Activated CD4-positive, alpha-beta T cell treated with anti-CD3 and anti-CD28 coated beads, Interleukin-2, amount 50 U/mL, for 48 hours (primary cell): Measurements from ENCODE around the gene LENEP.
"Not testable (repeated sequence)": the region's sequence is repeated elsewhere in the genome, so short reads cannot be mapped to it uniquely, and the experiment has no call there.

Experiments
- DNase-seq, 2 experiments: peaks; one replicate each; pipeline ENCODE4 v3.0.0-alpha.2; 2020

The LENEP gene

DNA sequence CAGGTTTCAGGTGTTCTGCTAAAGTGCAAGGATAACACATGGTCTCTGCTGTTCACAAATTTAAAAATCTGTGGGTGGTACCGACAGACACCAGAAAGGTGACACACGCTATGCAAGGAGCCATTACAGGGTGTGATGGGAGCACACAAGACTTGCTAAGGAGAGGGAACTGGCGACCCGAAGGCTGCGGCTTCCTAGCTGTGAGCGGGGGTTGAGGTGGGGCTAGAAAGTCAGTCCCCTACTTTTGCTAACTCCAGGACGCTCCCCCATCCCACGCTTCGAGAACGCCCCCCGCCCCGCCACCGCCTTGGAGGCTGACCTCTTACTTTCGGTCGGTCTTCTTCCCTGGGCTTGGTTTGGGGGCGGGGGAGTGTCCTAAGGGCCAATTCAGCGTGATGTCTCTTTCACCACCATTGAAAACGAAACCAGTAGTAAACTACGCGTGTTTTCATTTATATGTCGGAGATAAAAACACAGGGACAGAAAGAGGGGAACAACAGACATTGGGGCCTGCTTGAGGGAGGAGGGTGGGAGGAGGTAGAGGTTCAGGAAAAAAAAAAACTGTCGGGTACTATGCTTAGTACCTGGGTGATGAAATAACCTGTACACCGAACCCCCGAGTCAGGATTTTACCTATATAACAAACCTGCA, 17.9 kb upstream of the LENEP start:
- peak; percentile 70 to 78 for DNase-seq

DNA sequence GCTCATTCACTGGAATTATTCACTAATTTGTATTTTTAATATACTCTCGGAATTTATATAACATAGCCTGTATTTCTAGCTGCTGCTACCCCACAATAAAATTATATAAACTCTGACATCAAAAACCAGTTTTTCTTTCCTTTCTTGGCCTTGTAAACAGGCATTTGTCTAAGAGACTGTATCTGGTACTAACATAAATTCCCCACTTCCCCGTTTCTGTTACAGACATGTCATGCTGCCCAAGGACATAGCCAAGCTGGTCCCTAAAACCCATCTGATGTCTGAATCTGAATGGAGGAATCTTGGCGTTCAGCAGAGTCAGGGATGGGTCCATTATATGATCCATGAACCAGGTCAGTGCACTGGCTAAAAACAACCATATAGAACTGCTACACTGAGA, 15.6 kb upstream of the LENEP start:
- not testable (repeated sequence) for DNase-seq

GRCh38 chr1:154978360-154978759, 15.0 kb upstream of the LENEP start:
- no peak for DNase-seq

DNA sequence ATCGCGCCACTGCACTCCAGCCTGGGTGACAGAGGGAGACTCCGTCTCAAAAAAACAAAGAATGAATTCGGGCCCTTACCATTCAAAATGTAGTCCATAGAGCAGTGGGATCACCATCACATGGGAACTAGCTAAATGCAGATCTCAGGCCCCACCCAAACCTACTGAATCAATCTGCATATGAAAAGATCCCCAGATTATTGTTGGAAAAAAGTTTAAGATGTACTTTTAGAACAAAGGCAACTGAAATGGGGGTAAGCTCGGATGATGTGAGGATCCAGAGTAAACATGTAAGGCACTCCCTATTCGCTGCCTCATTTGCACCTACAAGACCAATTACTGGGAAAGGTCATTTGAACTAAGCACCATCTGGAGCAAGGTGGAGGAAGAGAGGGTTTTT, 11.0 kb upstream of the LENEP start:
- DNase-seq = no peak

DNA sequence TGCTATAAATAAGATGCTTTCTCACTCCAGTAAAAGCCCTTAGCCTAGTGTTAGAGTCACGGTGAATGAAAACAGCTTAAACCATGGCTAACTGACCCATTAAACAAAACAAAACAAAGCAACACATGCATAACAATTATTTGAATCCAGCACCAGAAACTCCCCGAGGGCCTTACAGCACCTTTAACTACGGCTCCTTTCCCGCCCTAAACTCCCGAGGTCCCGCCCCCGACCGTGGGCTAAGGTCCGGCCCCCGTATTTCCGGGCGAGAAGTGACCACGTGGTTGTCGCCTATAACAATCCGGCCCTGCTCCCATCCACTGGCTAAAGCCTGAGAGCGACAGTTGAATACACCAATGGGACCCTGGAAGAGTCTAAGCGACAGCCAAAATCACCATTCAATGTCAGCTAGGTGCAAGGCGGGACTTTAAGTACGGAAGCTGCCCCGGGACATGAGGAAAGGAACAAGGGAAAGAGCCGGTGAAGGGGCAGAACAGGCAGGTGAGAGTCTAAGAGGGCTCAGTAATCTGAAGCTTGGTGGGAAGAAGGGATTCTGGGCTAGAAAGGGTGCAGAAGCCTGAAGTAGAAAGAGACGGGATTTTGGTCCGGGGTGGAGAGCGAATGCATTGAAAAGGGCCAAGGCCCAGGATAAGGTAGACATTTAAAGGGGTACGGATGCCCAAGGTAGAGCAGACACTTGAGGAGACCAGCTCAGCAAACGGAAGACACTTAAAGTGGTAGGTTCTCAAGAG, 10.3 kb upstream of the LENEP start, which contains the start of gene FLAD1:
Gene FLAD1, plus strand, starts transcription at position 448 of the 752 bp plus-strand sequence. CDS start 351 bp downstream, outside the sequence.
- peak; percentile 96 to 97 for DNase-seq

GRCh38 chr1:154983776-154984466, 9.5 kb upstream of the LENEP start:
- peak in 1 of 2 experiments; percentile 25 for DNase-seq

GRCh38 chr1:154986736-154987135, 6.7 kb upstream of the LENEP start:
- not testable (repeated sequence) for DNase-seq

GRCh38 chr1:154987326-154987725, 6.1 kb upstream of the LENEP start:
- DNase-seq = no peak

GRCh38 chr1:154988058-154988954, 5.1 kb upstream of the LENEP start:
- no peak for DNase-seq

DNA sequence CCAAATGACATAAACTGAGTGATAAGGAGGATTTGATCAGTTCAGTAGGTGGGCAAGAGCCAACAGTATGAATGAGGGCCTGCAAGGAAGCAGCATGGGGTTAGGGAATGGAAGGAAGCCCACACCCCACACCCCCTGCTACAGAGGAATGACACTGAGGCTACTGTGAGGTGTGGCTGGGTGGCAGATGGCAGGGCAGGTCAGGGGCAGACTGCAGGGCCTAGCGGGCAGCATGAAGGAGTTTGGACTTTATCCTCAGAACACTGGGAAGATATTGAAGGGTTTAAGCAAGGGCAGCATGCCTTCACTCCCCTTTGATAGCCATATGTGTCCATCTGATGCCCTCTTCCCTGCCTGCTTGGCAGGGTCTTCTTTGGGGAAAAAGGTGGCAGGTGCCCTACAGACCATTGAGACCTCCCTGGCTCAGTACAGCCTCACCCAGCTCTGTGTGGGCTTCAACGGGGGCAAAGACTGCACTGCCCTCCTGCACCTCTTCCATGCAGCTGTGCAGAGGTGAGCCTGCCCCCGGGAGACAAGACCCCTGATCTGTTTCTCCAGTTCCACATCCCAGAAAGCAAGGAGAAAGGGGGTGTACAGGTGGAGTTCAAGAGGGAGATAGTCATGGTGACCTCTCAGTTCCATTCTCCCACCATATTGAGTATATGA, 4.1 kb upstream of the LENEP start:
- no peak for DNase-seq

- no peak for DNase-seq
These were observed 3.1 kb upstream of the LENEP start for GRCh38 chr1:154990276-154990675.

GRCh38 chr1:154992721-154993571, 440 bp upstream of the LENEP start:
- peak in 1 of 2 experiments; percentile 15 for DNase-seq

DNA sequence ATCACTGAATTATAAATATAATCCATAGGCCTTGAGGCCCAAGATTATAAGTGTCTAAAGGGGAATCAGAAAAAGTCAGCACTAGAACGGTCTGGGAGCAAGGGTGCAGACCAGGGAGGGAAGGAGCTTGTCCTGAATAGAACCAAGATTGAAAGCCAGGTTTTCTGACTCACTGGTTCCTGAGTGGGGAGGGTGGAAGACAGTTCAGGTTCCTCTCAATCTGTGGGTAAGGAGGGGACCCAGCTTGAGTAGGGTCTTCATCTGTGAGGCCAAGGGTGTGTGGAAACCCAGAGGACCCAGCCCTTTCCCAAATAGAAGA, 842 bp downstream of the LENEP start:
- no peak for DNase-seq

- no peak for DNase-seq
These were observed 1.2 kb downstream of the LENEP start for GRCh38 chr1:154994591-154994990.

GRCh38 chr1:154995301-154995983, 2.1 kb downstream of the LENEP start:
- DNase-seq = peak in 1 of 2 experiments; percentile 34

GRCh38 chr1:154996966-154997701, 3.7 kb downstream of the LENEP start:
- no peak for DNase-seq

DNA sequence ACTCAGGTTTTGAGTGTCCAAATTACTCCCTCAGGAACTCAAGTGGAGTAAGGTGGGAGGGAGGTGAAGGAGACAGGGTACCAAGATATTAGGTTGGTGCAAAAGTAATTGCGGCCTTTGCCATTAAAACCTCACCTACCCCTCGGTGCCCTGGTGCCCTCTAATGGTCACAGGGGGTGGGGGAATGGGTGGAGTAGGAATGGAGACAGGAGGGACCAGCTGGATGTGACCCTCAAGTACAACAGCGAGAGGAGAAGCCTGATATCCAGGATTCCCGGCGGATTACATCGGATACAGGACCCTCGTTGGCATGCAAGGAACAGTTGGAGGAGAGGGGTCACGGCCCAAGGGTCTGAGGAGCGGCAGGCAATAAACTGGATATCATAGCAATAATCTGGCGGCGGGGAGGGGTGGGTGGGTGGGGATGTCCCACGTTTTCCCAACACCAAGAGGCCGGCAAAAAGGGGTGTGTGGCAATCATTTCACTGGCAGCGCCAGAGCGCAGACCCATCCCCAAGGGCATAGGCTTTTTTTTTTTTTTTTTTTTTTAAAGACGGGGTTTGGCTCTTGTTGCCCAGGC, 4.9 kb downstream of the LENEP start:
- no peak for DNase-seq

DNA sequence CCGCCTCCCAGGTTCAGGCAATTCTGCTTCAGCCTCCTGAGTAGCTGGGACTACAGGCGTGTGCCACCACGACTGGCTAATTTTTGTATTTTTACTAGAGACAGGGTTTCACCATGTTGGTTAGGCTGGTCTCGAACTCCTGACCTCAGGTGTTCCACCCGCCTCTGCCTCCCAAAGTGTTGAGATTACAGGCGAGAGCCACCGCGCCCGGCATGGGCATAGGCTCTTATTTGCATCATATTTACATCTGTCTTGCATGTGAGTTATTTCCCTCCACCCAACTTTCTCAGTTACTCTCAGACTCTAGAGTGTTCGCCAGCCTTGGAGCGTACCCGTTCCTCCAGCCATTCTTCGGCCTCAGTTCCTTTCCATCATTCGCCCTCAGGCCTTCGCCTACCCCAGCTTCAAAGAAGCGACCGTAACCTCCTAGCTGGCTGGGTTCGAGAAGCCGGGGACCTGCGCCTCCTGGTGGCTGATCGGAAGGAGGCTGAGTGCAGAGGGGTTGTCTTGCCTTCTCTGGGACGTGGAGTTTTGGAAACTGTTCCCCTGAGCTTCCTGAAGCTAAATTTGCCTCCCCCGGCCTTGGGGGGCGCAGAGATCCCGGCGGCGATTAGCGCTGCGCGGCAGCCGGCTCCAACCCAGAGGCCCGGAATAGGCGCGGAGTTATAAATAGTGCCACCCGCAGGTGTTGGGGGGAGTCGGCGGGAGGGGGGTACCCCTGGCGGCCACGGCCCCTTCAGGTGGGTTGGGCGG, 5.6 kb downstream of the LENEP start:
- peak; percentile 86 to 88 for DNase-seq
